ENCODE measurements around the gene PPFIA1.

DNA sequence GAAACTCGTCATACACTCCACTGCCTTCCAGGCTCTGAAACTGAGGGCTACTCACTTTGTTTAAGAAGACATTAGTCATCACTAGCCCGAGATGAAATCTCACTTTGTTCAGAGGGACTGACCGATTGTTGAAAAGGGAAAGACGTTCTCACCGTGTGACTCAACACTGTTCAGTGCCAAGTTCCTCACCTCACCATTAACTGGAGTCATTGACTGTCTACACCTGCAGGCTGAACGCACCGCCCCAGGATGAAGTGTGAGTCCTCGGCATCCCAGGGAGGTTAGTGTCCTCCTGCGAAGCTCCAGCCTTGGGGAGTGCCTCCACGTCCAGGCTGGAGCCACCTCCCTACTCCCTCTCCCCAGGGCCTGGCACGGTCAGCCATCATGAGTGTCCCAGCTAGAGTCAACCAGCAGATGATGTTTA lies 37.0 kb upstream of the PPFIA1 start:
- no peak for TF ChIP-seq EZH2 (IDR thresholded peaks at IDR 0.05)
- TF ChIP-seq POLR2AphosphoS5 (IDR thresholded peaks at IDR 0.05; ENCODE audit: borderline replicate concordance, low read depth, low read length), result no peak

All from SK-N-MC (cell line).